ENCODE measurements around the gene STH.

- TF ChIP-seq POLR2AphosphoS5 (IDR thresholded peaks at IDR 0.05) = no peak
- no peak for TF ChIP-seq CTCF (IDR thresholded peaks at IDR 0.05)
These were observed 3.3 kb upstream of the STH start for GRCh38 chr17:45995627-45996270.

Data from prostate gland (tissue), 2 donors.